ENCODE measurements around the gene CHRNA7. TPM values are rescaled to one million over a fixed set of nuclear protein-coding genes. Genes with fewer than 3 reads are reported as not detected.

The CHRNA7 gene
- total and polyA plus RNA-seq, 9 of the 15 experiments (the other 6 are each of a cell fraction or from before 2014, with no cell fraction given): 0.04 TPM; not detected in 8

DNA sequence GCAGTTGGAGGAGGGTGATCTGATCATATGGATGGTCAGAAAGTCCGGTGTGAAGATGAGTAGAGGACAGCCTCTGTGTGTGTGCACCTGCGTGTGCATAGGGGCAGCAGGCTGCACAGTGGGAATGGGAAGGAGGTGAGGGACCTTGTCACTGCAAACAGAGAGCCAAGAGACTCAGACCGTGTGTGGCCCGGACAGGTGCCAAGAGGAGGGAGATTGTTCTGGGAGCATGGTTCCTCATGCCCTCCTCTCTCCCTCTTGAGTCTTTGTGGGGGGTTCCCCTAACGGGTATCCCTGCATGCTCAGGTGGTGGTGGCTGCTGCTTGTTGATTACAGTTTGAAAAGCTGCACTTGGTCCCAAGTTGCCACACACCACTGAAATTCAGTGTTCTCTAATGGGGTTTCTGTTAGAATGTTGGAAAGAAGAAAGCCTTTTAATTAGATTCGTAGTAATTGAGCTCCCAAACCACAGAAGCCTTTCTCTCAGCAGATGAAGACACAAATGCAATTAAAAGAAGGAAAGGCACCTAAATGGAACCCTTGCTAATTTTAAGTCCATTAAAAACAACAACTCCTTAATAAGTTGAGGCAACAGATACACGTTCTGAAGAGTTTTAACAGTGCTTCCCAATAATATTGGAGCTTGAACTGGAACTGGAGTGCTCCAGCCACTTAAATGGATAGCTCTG, 68.9 kb downstream of the CHRNA7 start:
- intact Hi-C loops (cut with micrococcal nuclease): no loop called here
- H2AFZ ChIP-seq (ENCODE audit: low read depth, low read length): no peak overlapping the region
- no peak overlapping the region for H3K27ac ChIP-seq (ENCODE audit: extremely low read depth, low read depth, low read length)
- no peaks in the 10 kb centered on the region for H3K79me2 ChIP-seq (ENCODE audit: control insufficient read depth, insufficient read depth, low read length)
- no peaks in the 10 kb centered on the region for H3K9me3 ChIP-seq (replicated peaks; ENCODE audit: control insufficient read depth, insufficient read depth, low read depth, low read length)
- no peaks in the 10 kb centered on the region for H3K4me1 ChIP-seq (replicated peaks in 1 of 2; ENCODE audit: control insufficient read depth in 2 of 2, insufficient read depth in 2 of 2, low read length in 2 of 2)
- in situ Hi-C loops (cut with MboI): no loop called here
- H3K9ac ChIP-seq (ENCODE audit: insufficient read depth in 1 of 2, low read depth in 2 of 2, low read length in 2 of 2): no peak overlapping the region
- FAIRE-seq (no peak), ATAC-seq (no peak), DNase-seq (ENCODE audit: extremely low read depth in 1 of 4, low spot score in 3 of 4) (no peak)
- no TSS peak for BruUV-seq (replicated peaks)
- no peak overlapping the region for H3K4me2 ChIP-seq (ENCODE audit: insufficient read depth, low read length)
- no peak overlapping the region for H3K4me3 ChIP-seq
- H3K9me1 ChIP-seq (ENCODE audit: control insufficient read depth, insufficient read depth, low read length): no peaks in the 10 kb centered on the region
- H3K27me3 ChIP-seq (ENCODE audit: control insufficient read depth in 2 of 2, insufficient read depth in 2 of 2, low read length in 2 of 2): no peaks in the 10 kb centered on the region
- ChIA-PET CTCF (ENCODE audit: low intra/inter-chr PET ratio) (no interaction called here), POLR2A (no interaction called here)
- H3K36me3 ChIP-seq (ENCODE audit: control insufficient read depth, insufficient read depth, low read length): no peaks in the 10 kb centered on the region
- no peaks in the 10 kb centered on the region; the same call in 1 of the 2 replicates for H4K20me1 ChIP-seq (replicated peaks; ENCODE audit: control insufficient read depth, insufficient read depth, low read length)
- WGBS (ENCODE audit: insufficient coverage, low coverage, missing lambda C conversion rate): 1% methylated on average over 7 of the region's 7 CpGs
- no peak for TF ChIP-seq NFRKB (IDR thresholded peaks at IDR 0.05; ENCODE audit: low read depth)
- TF ChIP-seq RAD21 (CRISPR knock-in tag; conservative IDR thresholded peaks at IDR 0.05 in 1 of 2, IDR thresholded peaks at IDR 0.05 in 1 of 2): no peak
- TF ChIP-seq JUND (IDR thresholded peaks at IDR 0.05; ENCODE audit: borderline replicate concordance, low read depth, low read length): no peak
- TF ChIP-seq JUND (tag; IDR thresholded peaks at IDR 0.05; ENCODE audit: borderline replicate concordance, low read depth, low read length): no peak
- TF ChIP-seq U2AF1 (optimal IDR thresholded peaks at IDR 0.05; ENCODE audit: low read depth, low read length): no peak
- TF ChIP-seq, protein P1, sequence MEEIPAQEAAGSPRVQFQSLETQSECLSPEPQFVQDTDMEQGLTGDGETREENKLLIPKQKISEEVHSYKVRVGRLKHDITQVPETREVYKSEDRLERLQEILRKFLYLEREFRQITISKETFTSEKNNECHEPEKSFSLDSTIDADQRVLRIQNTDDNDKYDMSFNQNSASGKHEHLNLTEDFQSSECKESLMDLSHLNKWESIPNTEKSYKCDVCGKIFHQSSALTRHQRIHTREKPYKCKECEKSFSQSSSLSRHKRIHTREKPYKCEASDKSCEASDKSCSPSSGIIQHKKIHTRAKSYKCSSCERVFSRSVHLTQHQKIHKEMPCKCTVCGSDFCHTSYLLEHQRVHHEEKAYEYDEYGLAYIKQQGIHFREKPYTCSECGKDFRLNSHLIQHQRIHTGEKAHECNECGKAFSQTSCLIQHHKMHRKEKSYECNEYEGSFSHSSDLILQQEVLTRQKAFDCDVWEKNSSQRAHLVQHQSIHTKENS (CRISPR knock-in tag; IDR thresholded peaks at IDR 0.05): no peak
- TF ChIP-seq CLOCK (CRISPR knock-in tag; IDR thresholded peaks at IDR 0.05; ENCODE audit: borderline replicate concordance): no peak
- TF ChIP-seq SFPQ (IDR thresholded peaks at IDR 0.05; ENCODE audit: low read depth, low read length): no peak
- no peak for TF ChIP-seq ZNF212 (CRISPR knock-in tag; IDR thresholded peaks at IDR 0.05)
- no peak for TF ChIP-seq TAF9B (IDR thresholded peaks at IDR 0.05; ENCODE audit: partially characterized antibody)
- TF ChIP-seq ZFX (CRISPR knock-in tag; IDR thresholded peaks at IDR 0.05): no peak
- no peak for TF ChIP-seq POU5F1 (IDR thresholded peaks at IDR 0.05; ENCODE audit: borderline replicate concordance, low read depth, low read length, partially characterized antibody)
- no peak for TF ChIP-seq ZNF282 (CRISPR knock-in tag; IDR thresholded peaks at IDR 0.05)
- TF ChIP-seq NEUROD1 (IDR thresholded peaks at IDR 0.05; ENCODE audit: borderline replicate concordance, low read depth, low read length, partially characterized antibody): no peak
- no peak for TF ChIP-seq RBM17 (IDR thresholded peaks at IDR 0.05; ENCODE audit: borderline replicate concordance, low read depth, low read length)
- no peak for TF ChIP-seq TCFL5 (CRISPR knock-in tag; conservative IDR thresholded peaks at IDR 0.05)
- no peak for TF ChIP-seq ZFPM2 (CRISPR knock-in tag; IDR thresholded peaks at IDR 0.05)

All from K562 (cell line).